OCI-LY7 (cell line): Measurements from ENCODE around the gene ERCC2. TPM values are rescaled to one million over a fixed set of nuclear protein-coding genes. Genes with fewer than 3 reads are reported as not detected.

Experiments used
- BruUV-seq: library from RNA; stranded (reverse); fragments of 400-500 nt; replicated peaks from 2 replicates; lab custom pipeline; 2021; lab: Mats Ljungman, UMichigan
- CTCF ChIA-PET: fragments of 300-600 bp; sonication (Branson Sonifier 250); formaldehyde crosslinking; loops from one replicate; lab custom pipeline; 2022; ENCODE audit warnings: antibody characterized with exemption; ENCODE audit not compliant: unreplicated experiment; lab: Charles Lee
- POLR2A ChIA-PET: fragments of 300-600 bp; sonication (Branson Sonifier 250); formaldehyde crosslinking; loops from one replicate; lab custom pipeline; 2022; ENCODE audit warnings: antibody characterized with exemption; lab: Charles Lee
- DNase-seq: peaks from one replicate; pipeline ENCODE4 v3.0.0-alpha.2; 2015; ENCODE audit warnings: low spot score
- H2AFZ ChIP-seq: fragments of 200-600 bp; sonication (generic), shearing (Covaris generic); 2 replicates; pipeline ENCODE4 v1.6.1; 2014; ENCODE audit warnings: mild to moderate bottlenecking, antibody characterized with exemption, low read length, moderate library complexity
- H3K27ac ChIP-seq: fragments of 200-600 bp; sonication (generic); 2 replicates; pipeline ENCODE4 v1.5.1; 2014; ENCODE audit warnings: mixed run types, low read depth, mild to moderate bottlenecking, moderate library complexity, low read length, inconsistent platforms; ENCODE audit not compliant: poor library complexity, severe bottlenecking
- H3K36me3 ChIP-seq: fragments of 200-600 bp; sonication (generic); 2 replicates; pipeline ENCODE4 v1.6.1; 2014; ENCODE audit warnings: mild to moderate bottlenecking, antibody characterized with exemption, low read length, moderate library complexity, mixed read lengths; ENCODE audit not compliant: insufficient read depth
- H3K4me1 ChIP-seq: fragments of 200-600 bp; sonication (generic); 2 replicates; pipeline ENCODE4 v1.5.1; 2014; ENCODE audit warnings: mild to moderate bottlenecking, low read length; ENCODE audit not compliant: insufficient read depth, poor library complexity, severe bottlenecking
- H3K4me2 ChIP-seq: fragments of 200-600 bp; sonication (generic); 2 replicates; pipeline ENCODE4 v1.6.1; 2014; ENCODE audit warnings: mild to moderate bottlenecking, low read length
- H3K4me3 ChIP-seq: fragments of 200-600 bp; sonication (generic); 2 replicates; pipeline ENCODE4 v1.5.1; 2014; ENCODE audit warnings: mild to moderate bottlenecking, low read depth, low read length; ENCODE audit not compliant: poor library complexity, severe bottlenecking
- H3K79me2 ChIP-seq: fragments of 200-600 bp; sonication (generic); 2 replicates; pipeline ENCODE4 v1.6.1; 2016; ENCODE audit warnings: low read depth, mild to moderate bottlenecking, low read length, moderate library complexity, mixed read lengths; ENCODE audit not compliant: insufficient read depth
- H3K9me2 ChIP-seq: fragments of 200-600 bp; sonication (generic); 2 replicates; pipeline ENCODE4 v1.6.1; 2016; ENCODE audit warnings: mild to moderate bottlenecking, low read length, mixed read lengths; ENCODE audit not compliant: insufficient read depth
- H3K9me3 ChIP-seq: fragments of 200-600 bp; sonication (generic); 2 replicates; pipeline ENCODE4 v1.6.1; 2014; ENCODE audit warnings: mild to moderate bottlenecking, mixed run types, low read length, mixed read lengths
- H4K20me1 ChIP-seq: fragments of 200-600 bp; sonication (generic); 2 replicates; pipeline ENCODE4 v1.6.1; 2014; ENCODE audit warnings: mild to moderate bottlenecking, antibody characterized with exemption, low read length, moderate library complexity, mixed read lengths; ENCODE audit not compliant: insufficient read depth
- EZH2phosphoT487 ChIP-seq: fragments of 200-600 bp; sonication (generic); IDR thresholded peaks from 2 replicates; pipeline ENCODE4 v1.6.1; 2018; ENCODE audit warnings: low read depth, borderline replicate concordance, mild to moderate bottlenecking, mixed run types, antibody characterized with exemption, low read length, moderate library complexity, mixed read lengths
- intact Hi-C: fragments of 100-400 bp; cut with micrococcal nuclease; formaldehyde crosslinking; loops from one replicate; pipeline ENCODE4 v1.10.0; 2022; ENCODE audit not compliant: unreplicated experiment
- total RNA-seq, 2 experiments: library from RNA; depleted of rRNA in 1 of 2; stranded (reverse); fragments of >200 nt in 1 of 2; shearing (Covaris generic) in 1 of 2; gene quantifications; 2 replicates each; pipeline ENCODE4 v1.2.3, GENCODE V29; 2014 to 2022
- TF ChIP-seq, protein P1 (sequence below): fragments of 200-600 bp; sonication (generic); conservative IDR thresholded peaks from 2 replicates; pipeline ENCODE4 v1.5.1; 2014; ENCODE audit warnings: mild to moderate bottlenecking, antibody characterized with exemption, low read length, moderate library complexity, mixed read lengths

Gene ERCC2
- total RNA-seq, 2 experiments from 2014 or later: 21.0 to 24.4 TPM

DNA sequence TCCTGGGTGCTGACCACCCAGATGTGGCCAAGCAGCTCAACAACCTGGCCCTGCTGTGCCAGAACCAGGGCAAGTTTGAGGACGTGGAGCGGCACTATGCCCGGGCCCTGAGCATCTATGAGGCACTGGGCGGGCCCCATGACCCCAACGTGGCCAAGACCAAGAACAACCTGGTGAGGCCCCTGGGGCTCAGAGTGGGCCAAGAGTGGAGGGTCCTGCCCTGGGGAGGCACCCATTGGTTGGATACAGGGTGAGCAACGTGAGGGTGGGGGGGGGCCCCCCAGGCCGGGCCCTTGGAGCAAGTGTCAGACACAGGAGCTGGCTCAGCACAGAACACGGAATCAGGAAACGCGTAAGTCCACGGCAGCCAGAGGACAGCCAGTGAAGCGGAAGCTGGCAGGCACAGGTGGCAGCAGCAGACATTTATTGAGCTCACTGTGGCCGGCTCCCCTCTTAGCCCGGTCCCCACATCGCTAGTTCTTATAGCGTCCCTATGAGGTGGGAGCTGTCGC lies 20.9 kb downstream of the ERCC2 start:
- Histone ChIP-seq H3K27ac (no peak overlapping the region), H3K36me3 (peaks cover 2% of the 10 kb centered on the region; the same call in 1 of the 2 replicates), H3K9me2 (no peaks in the 10 kb centered on the region), H3K4me2 (no peak overlapping the region), H3K4me3 (no peak overlapping the region), H3K4me1 (no peaks in the 10 kb centered on the region), H2AFZ (no peak overlapping the region), H3K79me2 (no peaks in the 10 kb centered on the region), H3K9me3 (no peaks in the 10 kb centered on the region), H4K20me1 (no peaks in the 10 kb centered on the region)
- ChIA-PET POLR2A (no interaction called here), CTCF (no interaction called here)
- TF ChIP-seq EZH2phosphoT487: no peak
- TF ChIP-seq, protein P1, sequence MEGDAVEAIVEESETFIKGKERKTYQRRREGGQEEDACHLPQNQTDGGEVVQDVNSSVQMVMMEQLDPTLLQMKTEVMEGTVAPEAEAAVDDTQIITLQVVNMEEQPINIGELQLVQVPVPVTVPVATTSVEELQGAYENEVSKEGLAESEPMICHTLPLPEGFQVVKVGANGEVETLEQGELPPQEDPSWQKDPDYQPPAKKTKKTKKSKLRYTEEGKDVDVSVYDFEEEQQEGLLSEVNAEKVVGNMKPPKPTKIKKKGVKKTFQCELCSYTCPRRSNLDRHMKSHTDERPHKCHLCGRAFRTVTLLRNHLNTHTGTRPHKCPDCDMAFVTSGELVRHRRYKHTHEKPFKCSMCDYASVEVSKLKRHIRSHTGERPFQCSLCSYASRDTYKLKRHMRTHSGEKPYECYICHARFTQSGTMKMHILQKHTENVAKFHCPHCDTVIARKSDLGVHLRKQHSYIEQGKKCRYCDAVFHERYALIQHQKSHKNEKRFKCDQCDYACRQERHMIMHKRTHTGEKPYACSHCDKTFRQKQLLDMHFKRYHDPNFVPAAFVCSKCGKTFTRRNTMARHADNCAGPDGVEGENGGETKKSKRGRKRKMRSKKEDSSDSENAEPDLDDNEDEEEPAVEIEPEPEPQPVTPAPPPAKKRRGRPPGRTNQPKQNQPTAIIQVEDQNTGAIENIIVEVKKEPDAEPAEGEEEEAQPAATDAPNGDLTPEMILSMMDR: no peak
- DNase-seq: no peak
- BruUV-seq: no TSS peak
- intact Hi-C loops: no loop called here

DNA sequence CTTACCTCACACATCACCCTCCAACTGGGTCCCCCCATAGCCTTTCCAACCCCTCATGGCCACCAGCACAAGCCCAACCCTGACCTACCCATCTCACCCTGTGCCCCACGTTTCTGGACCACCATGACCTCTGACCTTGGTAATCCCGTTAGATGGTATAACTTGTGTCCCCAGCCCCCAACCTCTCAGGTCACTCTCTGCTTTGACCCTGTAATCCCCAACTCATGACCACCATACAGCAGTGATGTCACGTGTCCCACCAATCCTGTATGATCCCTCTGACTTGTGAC lies 21.3 kb downstream of the ERCC2 start:
- H3K4me2 ChIP-seq: no peak overlapping the region
- no peak for TF ChIP-seq EZH2phosphoT487
- TF ChIP-seq, protein P1: no peak
- no peak for DNase-seq
- H3K36me3 ChIP-seq: no peaks in the 10 kb centered on the region
- H3K79me2 ChIP-seq: no peaks in the 10 kb centered on the region
- H3K27ac ChIP-seq: no peak overlapping the region
- intact Hi-C loops: no loop called here
- H3K4me1 ChIP-seq: no peaks in the 10 kb centered on the region
- no TSS peak for BruUV-seq
- ChIA-PET CTCF (no interaction called here), POLR2A (no interaction called here)
- H3K4me3 ChIP-seq: no peak overlapping the region
- H2AFZ ChIP-seq: no peak overlapping the region
- no peaks in the 10 kb centered on the region for H3K9me3 ChIP-seq
- no peaks in the 10 kb centered on the region for H4K20me1 ChIP-seq
- no peaks in the 10 kb centered on the region for H3K9me2 ChIP-seq

DNA sequence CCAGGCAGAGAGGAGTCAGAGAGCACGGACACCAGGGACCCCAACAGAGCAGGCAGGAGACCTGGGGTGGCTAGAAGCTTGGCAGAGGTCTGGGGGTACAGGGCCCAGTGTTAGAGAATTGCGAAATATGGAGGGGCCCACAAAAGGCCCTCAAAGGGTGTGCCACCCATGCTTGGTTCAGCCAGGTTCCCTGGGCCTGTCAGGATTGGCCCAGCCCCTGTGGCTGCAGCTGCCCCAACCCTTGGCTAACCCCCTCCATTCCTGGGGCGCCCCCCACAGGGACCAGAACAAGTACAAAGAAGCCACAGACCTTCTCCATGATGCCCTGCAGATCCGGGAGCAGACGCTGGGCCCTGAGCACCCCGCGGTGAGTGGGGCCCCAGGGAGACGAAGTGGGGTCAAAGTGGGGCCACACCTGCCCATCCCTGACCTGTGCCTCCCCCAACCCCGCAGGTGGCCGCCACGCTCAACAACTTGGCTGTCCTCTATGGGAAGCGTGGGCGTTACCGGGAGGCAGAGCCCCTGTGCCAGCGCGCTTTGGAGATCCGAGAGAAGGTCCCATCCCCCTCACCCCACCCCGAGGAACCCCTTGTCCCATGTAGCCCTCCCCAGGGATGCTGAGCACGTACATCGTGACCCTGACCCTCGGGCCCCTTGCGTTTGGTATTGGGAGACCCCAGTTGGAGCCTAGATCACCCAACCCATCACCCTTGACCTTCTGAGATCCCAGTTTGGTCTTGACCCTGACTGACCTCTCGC lies 21.8 kb downstream of the ERCC2 start:
- no peak overlapping the region for H3K4me3 ChIP-seq
- H3K9me2 ChIP-seq: no peaks in the 10 kb centered on the region
- no peaks in the 10 kb centered on the region for H4K20me1 ChIP-seq
- ChIA-PET POLR2A (no interaction called here), CTCF (no interaction called here)
- H3K79me2 ChIP-seq: no peaks in the 10 kb centered on the region
- no peak for DNase-seq
- no peaks in the 10 kb centered on the region for H3K4me1 ChIP-seq
- H3K27ac ChIP-seq: no peak overlapping the region
- TF ChIP-seq, protein P1: no peak
- TF ChIP-seq EZH2phosphoT487: no peak
- H3K9me3 ChIP-seq: no peaks in the 10 kb centered on the region
- no peaks in the 10 kb centered on the region for H3K36me3 ChIP-seq
- H3K4me2 ChIP-seq: no peak overlapping the region
- intact Hi-C loops: no loop called here
- BruUV-seq: no TSS peak
- H2AFZ ChIP-seq: no peak overlapping the region
